HFFc6 (cell line): ENCODE measurements around the gene CAMSAP3. TPM values are rescaled to one million over a fixed set of nuclear protein-coding genes. Genes with fewer than 3 reads are reported as not detected.

Experiments
- DNase-seq: peaks from one replicate; pipeline ENCODE4 v3.0.0-alpha.2; 2018
- H3K27ac Mint-ChIP-seq: 2 replicates; pipeline ENCODE4 v1.8.0; 2020; ENCODE audit warnings: mild to moderate bottlenecking, mixed read lengths
- H3K27me3 Mint-ChIP-seq: 2 replicates; pipeline ENCODE4 v1.8.0; 2021; ENCODE audit warnings: mild to moderate bottlenecking, moderate library complexity, mixed read lengths; ENCODE audit not compliant: insufficient read depth
- H3K36me3 Mint-ChIP-seq: 2 replicates; pipeline ENCODE4 v1.8.0; 2021; ENCODE audit warnings: low read depth, mixed read lengths
- H3K4me1 Mint-ChIP-seq: 2 replicates; pipeline ENCODE4 v1.8.0; 2020; ENCODE audit warnings: low read depth, mixed read lengths
- H3K4me3 Mint-ChIP-seq: 2 replicates; pipeline ENCODE4 v1.8.0; 2020; ENCODE audit warnings: mild to moderate bottlenecking, moderate library complexity, mixed read lengths
- H3K9me3 Mint-ChIP-seq: 2 replicates; pipeline ENCODE4 v1.8.0; 2020; ENCODE audit warnings: mild to moderate bottlenecking, mixed read lengths
- CTCF ChIP-seq: fragments of 200-600 bp; sonication (generic); IDR thresholded peaks from 2 replicates; pipeline ENCODE4 v1.5.0; 2021; ENCODE audit warnings: antibody characterized with exemption, mild to moderate bottlenecking
- total RNA-seq, 6 experiments: library from RNA; stranded (reverse); fragmentation: NEBNext Ultra II Directional; extraction: Animal tissue kit (Norgen Biotek cat#: 25700); gene quantifications; 2 replicates in 1 of 6; 3 replicates in 5 of 6; pipeline ENCODE4 v1.2.3, GENCODE V29; 2021

The CAMSAP3 gene
- total RNA-seq, 6 experiments from 2014 or later: not detected

GRCh38 chr19:7636691-7637373 lies 41.2 kb downstream of the CAMSAP3 start, which contains the start of gene STXBP2:
Gene STXBP2 (plus strand): TSS chr19:7637110. CDS start chr19:7637150, 40 bp downstream.
- peaks cover 4% of the 10 kb centered on the region; the same call in 1 of the 2 replicates for H3K9me3 Mint-ChIP-seq
- no peak for DNase-seq
- no peaks in the 10 kb centered on the region for H3K4me1 Mint-ChIP-seq
- no peaks in the 10 kb centered on the region for H3K36me3 Mint-ChIP-seq
- TF ChIP-seq CTCF: no peak
- H3K27me3 Mint-ChIP-seq: peaks cover 4% of the 10 kb centered on the region
- H3K27ac Mint-ChIP-seq: no peak within 1 kb of the TSS
- no peak within 1 kb of the TSS for H3K4me3 Mint-ChIP-seq

GRCh38 chr19:7637374-7638256 lies 42.0 kb downstream of the CAMSAP3 start:
- H3K9me3 Mint-ChIP-seq: peaks cover 4% of the 10 kb centered on the region; the same call in 1 of the 2 replicates
- DNase-seq: no peak
- H3K27me3 Mint-ChIP-seq: peaks cover 4% of the 10 kb centered on the region
- H3K4me3 Mint-ChIP-seq: no peak overlapping the region
- H3K36me3 Mint-ChIP-seq: no peaks in the 10 kb centered on the region
- H3K4me1 Mint-ChIP-seq: no peaks in the 10 kb centered on the region
- no peak for TF ChIP-seq CTCF
- no peak overlapping the region for H3K27ac Mint-ChIP-seq

DNA sequence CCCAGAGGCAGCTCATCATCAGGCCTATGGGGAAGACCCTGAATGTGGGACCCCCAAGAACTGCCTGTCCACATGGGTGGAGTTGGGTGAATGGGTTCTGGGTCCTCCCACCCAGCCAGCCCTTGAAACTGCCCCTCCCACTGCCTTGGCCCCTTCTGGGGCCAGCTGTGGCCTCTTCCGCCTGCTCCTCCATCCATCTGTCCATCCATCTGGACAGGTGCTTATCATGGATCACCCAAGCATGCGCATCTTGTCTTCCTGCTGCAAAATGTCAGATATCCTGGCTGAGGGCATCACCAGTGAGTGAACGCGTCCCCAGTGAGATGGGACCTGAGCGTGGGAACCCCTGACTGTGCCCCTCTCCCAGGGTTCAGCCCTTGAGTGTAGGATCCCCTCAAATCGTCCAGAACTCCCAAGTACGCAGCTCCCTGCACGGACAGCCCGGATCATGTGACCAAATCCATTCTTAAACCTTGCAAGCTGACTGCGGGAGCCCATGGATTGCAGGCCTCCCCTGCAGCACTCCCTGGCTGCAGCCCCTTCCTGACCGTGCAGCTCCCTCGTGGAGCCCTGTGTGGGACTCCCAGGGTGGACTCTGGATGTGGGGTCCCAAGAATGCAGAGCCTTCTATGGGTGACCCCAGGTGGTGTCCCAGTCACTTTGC lies 43.3 kb downstream of the CAMSAP3 start:
- Mint-ChIP-seq H3K4me3 (no peak overlapping the region), H3K4me1 (no peaks in the 10 kb centered on the region), H3K27ac (no peak overlapping the region), H3K27me3 (peaks cover 4% of the 10 kb centered on the region), H3K36me3 (no peaks in the 10 kb centered on the region), H3K9me3 (peaks cover 4% of the 10 kb centered on the region; the same call in 1 of the 2 replicates)
- TF ChIP-seq CTCF: no peak
- no peak for DNase-seq

- Mint-ChIP-seq H3K9me3 (peaks cover 4% of the 10 kb centered on the region; the same call in 1 of the 2 replicates), H3K27ac (no peak overlapping the region), H3K4me1 (no peaks in the 10 kb centered on the region), H3K36me3 (no peaks in the 10 kb centered on the region), H3K4me3 (no peak overlapping the region), H3K27me3 (peaks cover 4% of the 10 kb centered on the region)
- no peak for TF ChIP-seq CTCF
- DNase-seq: no peak
Observed at GRCh38 chr19:7639863-7640348, 44.2 kb downstream of the CAMSAP3 start.

- Mint-ChIP-seq H3K27me3 (peaks cover 9% of the 10 kb centered on the region), H3K36me3 (no peaks in the 10 kb centered on the region), H3K4me3 (no peak overlapping the region), H3K9me3 (peaks cover 4% of the 10 kb centered on the region; the same call in 1 of the 2 replicates), H3K27ac (no peak overlapping the region), H3K4me1 (no peaks in the 10 kb centered on the region)
- DNase-seq: no peak
- TF ChIP-seq CTCF: no peak
Observed at GRCh38 chr19:7640803-7641202, 45.1 kb downstream of the CAMSAP3 start.
